Testis (tissue), 2 donors: ENCODE measurements around the gene FHOD1.

Source experiments
- CTCF ChIP-seq, 3 experiments: fragments of 450-650 bp in 2 of 3; fragments of 200-600 bp in 1 of 3; sonication (generic) in 1 of 3; IDR thresholded peaks; one replicate each; pipeline ENCODE4 v1.5.1; 2016 to 2019; ENCODE audit warnings: antibody characterized with exemption in 3 of 3, mild to moderate bottlenecking in 2 of 3, moderate library complexity in 1 of 3
- POLR2A ChIP-seq: fragments of 450-650 bp; IDR thresholded peaks from one replicate; pipeline ENCODE4 v1.6.1; 2017; ENCODE audit warnings: antibody characterized with exemption, mild to moderate bottlenecking, moderate library complexity

DNA sequence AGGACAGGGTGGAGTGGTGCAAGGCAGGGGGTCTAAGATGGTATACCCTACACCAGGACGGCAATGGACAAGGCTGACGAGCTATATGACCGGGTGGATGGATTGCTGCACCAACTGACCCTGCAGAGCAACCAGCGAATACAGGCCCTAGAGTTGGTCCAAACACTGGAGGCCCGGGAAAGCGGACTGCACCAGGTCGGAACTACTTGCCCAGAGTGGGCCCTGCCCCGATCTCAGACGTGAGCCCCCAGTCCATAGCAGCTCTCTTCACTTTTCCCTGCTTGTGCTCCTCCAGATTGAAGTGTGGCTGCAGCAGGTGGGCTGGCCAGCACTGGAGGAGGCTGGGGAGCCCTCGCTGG lies 35.1 kb upstream of the FHOD1 start:
- TF ChIP-seq CTCF (IDR thresholded peaks at IDR 0.05) (no peak), POLR2A (no peak)
